NCI-H510A treated with DMSO at 0.1 percent for 48 hours (cell line): ENCODE measurements around the gene TRIM62.

ENCODE experiments used
- DNase-seq: peaks from one replicate; lab custom pipeline; 2025; lab: John Stamatoyannopoulos, UW

The TRIM62 gene

DNA sequence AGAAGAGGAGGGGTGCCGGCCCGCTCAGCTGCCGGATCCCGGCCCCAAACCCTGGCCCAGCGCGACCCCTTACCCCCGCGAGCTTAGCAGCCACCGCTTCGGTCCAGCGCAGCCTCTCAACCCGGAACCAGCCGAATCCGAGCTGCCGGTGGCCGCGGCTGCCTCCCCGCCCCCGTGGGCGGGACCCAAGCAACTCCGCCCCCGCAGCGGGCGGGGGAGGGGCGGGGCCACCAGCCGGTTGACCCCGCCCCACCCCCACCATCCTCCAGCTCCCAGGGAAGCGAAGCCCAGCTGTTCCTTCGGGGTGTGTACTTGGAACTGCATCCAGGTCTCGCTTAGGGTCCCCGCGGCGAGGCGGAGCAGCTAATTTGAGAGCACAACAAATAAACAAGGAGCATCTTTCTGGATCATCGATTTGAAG lies at the start of gene TRIM62:
TSS of gene TRIM62 (minus strand) at position 123 of the 421 bp plus-strand sequence. CDS start 611 bp downstream, outside the sequence.
- DNase-seq = peak; percentile 83

DNA sequence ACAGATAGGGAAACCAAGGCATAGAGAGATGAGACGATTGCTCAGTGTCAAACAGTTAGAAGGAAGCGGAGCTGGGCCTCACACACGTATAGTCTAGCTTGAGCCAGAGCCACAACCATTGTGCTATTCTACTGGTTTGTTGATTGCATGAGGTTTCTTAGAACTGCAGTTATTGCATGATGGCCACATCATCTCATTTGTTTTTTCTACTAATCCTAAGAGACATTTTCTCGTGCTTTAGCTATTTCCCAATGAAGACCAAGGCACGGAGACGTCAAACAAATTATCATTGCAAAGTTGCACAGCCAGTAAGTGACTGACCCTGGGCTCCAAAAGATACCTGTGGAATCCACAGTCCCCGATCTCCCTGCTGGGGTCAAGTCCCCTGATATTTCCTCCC lies 49.3 kb upstream of the TRIM62 start:
- DNase-seq = no peak

GRCh38 chr1:33228935-33229487 lies 47.2 kb upstream of the TRIM62 start:
- no peak for DNase-seq

DNA sequence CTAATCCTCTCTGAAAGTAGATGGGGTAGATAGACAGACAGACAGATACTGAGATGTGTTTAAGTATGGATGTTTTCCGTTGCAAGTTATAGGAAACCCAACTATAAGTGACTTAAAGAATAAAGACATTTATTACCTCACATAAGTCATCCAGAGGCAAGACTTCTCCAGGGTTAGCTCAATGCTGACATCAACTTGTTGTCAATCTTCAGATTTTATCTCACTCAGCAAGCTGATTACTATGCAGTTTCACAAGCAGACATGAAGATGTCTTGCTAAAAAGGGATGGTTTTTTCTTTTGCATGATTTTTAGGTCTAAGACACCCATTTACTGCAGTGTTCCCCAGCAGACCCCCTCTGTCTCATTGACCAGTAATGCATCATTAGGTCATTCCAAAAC lies 43.7 kb upstream of the TRIM62 start:
- DNase-seq = no peak

DNA sequence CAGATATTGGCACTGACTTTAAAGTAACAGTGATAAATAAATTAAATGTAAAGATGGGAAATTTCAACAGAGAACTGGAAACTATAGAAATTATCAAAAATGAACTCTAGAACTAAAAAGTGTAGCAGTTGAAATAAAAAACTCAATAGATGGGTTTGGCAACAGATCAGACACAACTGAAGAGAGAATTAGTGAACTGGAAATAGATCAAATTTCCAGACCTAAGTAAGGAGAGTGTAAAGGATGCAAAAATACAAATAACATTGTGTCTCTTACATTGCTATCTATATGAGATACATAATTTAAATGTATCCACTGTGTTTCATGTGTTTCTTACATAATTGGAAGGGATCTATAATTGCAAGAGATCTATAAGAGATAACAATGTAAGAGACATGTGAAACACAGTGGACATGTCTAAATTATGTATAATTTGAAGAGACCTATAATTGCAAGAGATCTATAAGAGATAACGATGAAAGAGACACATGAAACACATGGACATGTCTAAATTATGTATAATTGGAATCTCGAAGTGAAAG lies 42.4 kb upstream of the TRIM62 start:
- no peak for DNase-seq

DNA sequence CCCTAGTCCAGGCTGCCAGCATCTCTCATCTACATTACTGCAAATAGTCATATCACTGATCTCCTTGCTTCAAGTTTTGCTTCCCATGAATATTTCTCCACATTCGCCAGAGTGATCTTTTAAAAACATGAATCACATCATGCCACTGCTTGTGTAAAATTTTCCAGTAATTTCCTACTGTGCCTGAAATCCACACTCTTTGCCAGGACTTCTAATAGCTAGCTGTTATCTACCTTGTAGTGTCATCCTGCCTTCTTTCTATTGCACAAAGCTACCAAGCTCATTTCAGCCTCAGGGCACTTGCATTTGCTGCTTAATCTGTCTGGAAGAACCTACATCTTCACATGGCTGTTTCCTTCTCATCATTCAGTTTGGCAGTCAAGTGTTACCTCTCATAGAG lies 40.5 kb upstream of the TRIM62 start:
- no peak for DNase-seq

GRCh38 chr1:33221385-33221758 lies 39.5 kb upstream of the TRIM62 start:
- no peak for DNase-seq

DNA sequence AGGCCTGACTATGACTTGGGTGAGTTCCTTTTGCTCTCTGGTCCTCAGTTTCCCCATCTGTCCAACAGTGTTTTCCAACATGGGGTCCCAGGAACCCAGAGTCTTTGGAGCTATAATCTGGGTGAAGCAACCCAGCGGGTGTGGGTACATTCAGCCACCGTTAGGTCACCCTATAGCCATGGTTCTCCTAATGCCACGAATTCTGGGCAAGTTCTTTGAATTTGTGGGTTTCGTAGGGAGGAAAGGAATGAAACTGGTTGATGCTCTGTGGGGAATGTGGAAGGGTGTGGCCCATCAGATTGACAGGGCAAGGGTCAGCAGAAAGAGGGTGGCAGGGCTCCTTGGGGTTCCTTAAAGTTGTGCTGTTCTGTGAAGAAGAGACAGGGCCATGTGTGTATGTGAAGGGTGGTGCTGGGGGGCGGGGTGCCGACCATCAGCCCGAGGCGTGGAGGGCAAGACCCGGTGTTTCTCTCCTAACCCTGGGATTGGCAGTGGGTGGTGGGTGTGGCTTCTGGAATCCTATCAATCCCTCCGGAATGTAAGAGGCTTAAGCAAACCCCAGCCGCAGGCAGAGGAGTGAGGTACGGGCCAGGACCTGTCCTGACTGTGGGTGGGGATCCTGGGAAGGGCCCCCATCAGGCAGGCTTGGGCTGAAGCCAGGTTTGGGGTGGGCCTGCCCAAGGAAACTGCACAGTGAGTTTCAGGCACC lies 39.0 kb upstream of the TRIM62 start:
- no peak for DNase-seq

GRCh38 chr1:33219886-33220661 lies 38.2 kb upstream of the TRIM62 start:
- no peak for DNase-seq

- no peak for DNase-seq
Observed at GRCh38 chr1:33211972-33212371, 30.1 kb upstream of the TRIM62 start.

DNA sequence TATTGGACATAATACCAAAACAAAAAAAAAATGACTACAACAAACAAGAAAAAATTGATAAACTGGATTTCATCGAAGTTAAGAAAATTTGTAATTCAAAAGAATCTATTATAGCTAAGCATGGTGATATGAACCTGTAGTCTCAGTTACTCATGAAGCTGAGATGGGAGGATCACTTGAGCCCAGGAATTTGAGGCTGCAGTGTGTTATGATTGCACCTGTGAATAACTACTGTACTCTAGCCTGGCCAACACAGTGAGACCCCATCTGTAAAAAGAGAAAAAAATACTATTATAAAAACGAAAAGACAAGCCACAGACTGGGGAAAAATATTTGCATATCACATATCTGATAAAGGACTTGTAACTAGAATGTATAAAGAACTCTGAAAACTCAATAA lies 24.5 kb upstream of the TRIM62 start:
- DNase-seq = no peak

GRCh38 chr1:33195556-33195955 lies 13.7 kb upstream of the TRIM62 start:
- DNase-seq = no peak

GRCh38 chr1:33191731-33192275 lies 10.0 kb upstream of the TRIM62 start:
- no peak for DNase-seq

GRCh38 chr1:33190701-33191100 lies 8.9 kb upstream of the TRIM62 start:
- DNase-seq = no peak

- no peak for DNase-seq
Observed at GRCh38 chr1:33188572-33189275, 6.9 kb upstream of the TRIM62 start.

GRCh38 chr1:33186936-33187335 lies 5.1 kb upstream of the TRIM62 start:
- DNase-seq = no peak

- DNase-seq = no peak
Observed at GRCh38 chr1:33185541-33185940, 3.7 kb upstream of the TRIM62 start.

DNA sequence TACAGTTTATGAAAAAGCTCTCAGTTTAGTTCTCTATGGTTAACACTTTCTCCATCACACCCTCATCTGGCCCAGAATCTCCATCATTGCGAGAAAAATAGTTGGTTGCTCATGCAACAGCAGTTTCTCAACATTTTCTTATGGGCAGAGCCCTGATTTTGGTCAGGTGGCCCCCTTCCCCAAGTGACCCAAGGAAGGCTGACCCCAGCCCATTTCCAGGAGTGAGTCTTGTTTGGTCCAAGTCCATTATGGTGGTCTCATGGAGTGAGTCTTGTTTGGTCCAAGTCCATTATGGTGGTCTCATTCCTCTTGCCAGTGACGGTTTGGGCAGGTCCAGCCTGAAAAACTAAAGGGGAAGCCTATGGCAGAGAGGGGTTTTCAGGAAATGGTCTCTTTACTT lies 1.5 kb upstream of the TRIM62 start:
- no peak for DNase-seq

GRCh38 chr1:33182896-33183295 lies 1.1 kb upstream of the TRIM62 start:
- no peak for DNase-seq

DNA sequence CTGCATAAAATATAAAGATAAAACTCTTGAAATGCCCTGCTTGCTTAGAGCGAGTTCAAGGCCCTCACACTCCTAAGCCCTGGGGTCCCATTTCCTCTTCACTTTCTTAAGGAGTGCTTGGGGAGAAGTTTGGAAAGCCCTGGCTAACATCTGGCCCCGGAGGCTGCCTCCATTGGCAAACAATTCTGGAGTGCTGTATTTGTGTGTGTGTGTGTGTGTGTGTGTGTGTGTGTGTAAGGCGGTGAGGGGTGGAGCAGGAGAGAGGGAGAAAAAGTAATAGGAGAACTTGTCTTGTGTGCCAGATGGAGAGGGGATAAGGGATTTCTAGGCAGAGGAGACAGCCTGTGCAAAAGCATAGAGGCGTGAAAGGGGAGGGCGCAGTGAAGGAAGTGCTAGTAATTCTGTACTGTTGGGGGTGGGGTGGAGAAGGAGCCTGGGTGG lies 578 bp upstream of the TRIM62 start:
- DNase-seq = peak; percentile 75

DNA sequence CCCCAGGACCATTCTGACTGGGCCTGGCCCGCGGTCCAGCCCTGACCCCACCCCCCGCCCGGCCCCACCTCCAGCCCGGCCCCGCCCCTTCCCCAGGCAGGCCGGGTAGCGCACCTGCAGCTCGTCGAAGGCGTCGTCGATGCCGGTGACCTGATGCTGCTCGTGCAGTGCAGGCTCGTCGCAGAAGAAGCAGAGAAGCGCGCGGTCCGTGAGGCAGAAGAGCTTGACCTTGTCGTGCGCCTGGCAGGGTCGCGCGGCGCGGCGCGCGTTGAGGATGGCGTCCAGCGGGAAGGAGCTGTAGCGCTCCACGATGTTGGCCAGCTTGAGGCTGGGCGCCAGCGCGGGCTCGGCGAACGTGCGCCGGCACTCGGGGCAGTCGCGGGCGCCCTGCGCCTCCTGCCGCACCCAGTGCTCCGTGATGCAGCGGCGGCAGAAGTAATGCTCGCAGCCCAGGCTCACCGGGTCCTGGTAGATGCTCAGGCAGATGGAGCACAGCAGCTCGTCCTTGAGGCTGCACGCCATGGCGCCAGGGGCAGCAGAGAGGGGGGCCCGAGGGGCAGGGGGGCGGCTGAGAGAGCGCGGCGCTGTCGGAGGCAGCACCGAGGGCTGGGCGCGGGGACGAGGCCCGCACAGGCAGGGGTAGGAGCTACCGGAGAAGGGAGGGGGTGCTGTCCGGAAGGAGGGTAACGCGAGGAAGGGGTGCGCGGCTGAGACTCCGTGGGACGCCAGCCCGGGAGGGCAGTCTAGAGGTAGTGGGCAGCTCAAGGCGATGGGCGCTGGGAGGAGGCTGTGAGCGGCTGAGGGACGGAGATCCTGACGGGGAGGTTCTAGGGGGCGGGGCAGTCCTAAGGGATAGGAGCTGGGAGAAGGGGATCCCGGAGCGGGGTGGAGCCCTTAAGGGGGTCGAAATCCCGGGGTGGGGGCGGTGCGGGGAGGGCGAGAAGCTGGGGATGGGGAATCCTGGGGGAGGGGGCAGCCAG lies 642 bp downstream of the TRIM62 start:
- DNase-seq = peak; percentile 90
